Stimulated activated CD4-positive, alpha-beta T cell treated with anti-CD3 and anti-CD28 coated beads, Interleukin-15, amount 100 ng/mL, for 1 hour (primary cell): Measurements from ENCODE around the gene TES.

Source experiments
- DNase-seq, 2 donors: peaks; one replicate each; pipeline ENCODE4 v3.0.0-alpha.2; 2020; ENCODE audit warnings: low read depth in 1 of 2, low spot score in 1 of 2

TES gene

DNA sequence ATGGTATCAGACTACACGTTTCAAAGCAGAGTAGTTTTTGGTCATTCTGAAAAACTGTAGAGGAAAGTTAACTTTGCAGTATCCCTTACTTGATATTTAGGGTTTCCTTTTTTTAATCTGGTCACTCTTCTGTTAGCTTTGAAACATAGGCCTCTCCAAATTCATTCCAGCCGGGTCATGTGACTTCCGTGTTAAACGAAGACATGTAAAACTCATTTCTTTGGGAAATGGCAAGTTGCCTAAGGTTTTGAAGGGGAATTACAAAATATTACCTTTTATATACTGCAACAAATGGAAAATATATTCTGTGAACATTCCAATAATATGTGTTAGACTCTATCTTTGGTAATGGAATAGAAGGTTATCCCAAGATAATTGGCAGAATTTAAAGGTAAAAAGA is 9.5 kb downstream of the TES start:
- DNase-seq: no peak

DNA sequence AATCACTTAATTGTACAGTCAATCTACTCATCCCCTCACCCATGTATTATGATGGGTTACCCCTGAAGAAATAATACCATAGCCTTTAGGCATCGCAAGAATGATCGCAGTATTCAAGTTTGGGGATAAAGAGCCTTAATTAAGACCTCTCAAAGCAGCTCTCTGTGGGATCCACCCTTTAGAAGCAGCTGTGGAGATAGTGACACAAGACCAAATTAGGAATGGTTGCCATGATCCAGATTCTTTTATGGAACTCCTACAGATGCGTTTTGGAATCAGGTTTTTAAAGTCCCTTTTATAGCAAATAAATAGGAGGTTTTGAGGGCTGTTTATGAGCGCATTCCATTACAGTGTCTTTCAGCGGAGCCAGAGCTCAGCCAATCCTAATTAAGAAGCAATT is 12.2 kb downstream of the TES start:
- DNase-seq: no peak

DNA sequence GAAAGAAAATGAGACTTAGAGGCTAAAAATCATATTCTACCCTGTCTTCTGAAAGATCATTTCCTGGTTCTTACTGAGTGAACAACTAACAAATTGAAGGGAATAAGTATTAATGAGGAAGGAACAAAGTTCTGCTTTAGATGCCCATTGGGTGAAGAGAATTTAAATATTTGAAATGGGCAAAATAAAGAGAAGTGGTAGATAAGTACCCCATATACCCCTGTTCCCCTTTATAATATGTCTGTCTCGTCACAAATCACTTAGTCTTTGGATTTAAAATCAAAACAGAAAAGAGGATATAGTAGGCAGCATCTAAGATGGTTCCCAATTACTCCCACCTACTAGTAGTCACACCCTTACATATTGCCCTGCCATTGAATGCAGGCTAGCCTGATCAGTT is 13.2 kb downstream of the TES start:
- DNase-seq: no peak

DNA sequence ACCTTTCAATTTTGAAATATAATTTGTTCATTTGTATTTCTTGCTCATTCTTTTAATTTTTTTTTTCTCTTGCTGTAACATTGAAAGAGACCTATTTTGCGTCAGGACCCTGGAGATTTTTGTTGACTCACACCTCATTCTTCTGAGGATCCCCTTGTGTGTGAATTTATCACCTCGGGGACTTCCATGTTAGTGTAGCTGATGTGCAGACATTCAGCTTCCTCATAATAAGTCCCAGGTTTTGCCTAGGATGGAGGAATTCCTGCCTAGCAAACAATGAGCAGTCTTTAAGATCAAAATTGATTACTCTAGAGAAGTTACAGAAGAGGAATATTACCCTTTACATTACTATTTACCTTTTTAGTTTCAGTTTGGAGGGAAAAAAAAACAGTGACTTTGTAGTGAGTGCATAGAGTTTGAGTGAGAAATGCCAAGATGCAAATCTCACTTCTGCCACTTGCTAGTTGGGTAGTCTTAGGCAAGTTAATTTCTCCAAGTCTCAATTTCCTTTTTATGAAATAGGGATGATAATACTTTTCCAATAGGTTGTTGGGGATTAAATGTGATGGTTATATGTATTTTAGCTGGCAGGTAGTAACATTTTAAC is 14.3 kb downstream of the TES start:
- DNase-seq: no peak

DNA sequence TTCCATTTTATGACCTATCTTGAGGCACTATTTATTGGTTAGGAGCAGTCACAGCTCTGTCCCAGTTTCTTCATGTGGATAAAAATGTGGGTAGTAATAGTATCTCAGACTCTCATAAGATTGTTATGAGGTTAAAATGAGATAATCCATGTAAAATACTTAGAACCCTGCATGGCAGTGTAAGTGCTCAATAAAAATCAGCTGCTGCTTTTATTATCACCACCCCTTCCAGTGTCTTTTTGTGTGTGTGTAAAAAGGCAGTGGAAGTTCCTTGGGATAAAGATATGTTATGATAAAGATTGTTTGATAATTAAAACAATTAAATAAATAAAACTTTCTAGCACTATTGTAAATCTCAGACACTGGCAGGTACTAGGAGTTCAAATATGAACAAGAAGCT is 15.5 kb downstream of the TES start:
- DNase-seq: no peak

DNA sequence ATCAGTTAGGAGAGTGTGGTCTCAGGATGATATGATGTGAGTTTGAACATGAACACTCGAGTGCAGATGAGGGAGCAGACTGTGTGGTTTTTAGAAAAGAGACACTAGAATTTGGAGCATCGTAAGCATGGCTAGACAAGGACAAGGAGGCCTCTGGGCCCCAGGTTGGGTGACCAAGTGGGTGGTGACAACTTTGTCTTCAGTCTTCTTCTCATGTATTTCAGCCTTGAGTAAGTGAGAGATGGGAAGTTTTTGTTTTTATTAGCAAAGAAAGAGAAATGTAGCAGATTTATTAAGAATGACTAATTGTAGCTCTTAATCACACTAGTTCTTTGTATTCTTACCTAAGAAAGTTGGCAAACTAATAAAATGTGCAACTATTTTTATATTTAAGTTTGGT is 16.3 kb downstream of the TES start:
- no peak for DNase-seq

DNA sequence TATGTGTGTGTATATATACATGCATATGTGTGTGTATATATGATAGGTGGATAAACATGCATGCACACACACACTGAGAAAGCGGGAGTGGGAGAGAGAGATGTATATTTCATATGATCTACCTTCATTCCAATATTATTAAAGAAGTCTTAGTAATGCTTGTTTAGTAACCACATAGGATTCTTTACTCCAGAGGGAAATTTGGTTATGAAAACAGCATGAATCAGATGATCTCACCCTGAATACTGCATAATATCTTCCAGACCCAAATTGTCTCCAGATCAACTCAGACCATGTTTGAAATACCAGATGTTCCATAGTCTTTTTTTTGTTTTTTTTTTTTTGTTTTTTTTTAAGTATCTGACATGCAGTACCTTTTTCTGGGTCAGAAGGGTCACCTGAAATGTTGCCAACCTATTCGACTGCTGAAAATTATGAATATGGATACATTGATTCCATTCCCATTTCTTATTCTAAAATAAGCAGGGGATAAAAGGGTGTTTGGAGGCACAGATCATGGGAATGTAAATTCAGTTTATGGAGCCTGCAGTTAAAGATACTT is 17.4 kb downstream of the TES start:
- DNase-seq: no peak

DNA sequence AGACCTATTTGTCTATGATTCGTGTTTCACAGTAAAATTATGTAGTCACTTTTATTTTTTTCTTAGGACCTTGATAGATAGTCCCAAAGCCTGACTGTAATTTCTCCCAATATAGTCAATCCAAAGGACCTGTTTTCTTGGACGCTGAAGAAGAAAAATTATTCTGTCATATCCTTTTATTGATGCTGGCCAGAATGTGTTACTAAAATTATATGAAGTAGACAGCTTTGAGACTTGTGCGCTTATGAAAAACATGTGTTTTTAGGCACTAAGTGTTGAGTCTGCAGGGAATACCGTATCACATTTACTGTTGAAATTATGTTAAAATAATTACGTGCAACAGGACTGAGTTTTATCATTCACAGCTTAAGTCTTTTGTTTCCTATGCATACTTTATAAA is 17.9 kb downstream of the TES start:
- DNase-seq: no peak

DNA sequence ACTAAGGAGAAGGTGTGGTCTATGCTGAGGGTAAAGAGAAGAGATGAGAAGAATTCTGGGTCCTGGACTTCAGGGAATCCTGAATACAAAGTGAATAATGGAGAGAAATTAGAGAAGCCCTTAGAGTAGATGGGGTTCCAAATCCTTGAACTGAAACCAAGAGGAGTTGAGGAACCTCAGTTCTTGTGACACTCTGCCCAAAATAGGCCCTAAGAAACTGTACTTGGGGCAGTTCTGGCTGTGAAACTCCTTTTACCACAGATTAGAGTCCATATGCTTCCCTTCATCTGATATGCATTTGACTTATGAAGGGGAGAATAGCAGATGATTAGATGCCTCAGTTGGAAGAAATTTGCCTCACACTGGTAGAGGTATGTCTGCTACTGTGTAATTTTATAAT is 19.0 kb downstream of the TES start:
- no peak for DNase-seq

DNA sequence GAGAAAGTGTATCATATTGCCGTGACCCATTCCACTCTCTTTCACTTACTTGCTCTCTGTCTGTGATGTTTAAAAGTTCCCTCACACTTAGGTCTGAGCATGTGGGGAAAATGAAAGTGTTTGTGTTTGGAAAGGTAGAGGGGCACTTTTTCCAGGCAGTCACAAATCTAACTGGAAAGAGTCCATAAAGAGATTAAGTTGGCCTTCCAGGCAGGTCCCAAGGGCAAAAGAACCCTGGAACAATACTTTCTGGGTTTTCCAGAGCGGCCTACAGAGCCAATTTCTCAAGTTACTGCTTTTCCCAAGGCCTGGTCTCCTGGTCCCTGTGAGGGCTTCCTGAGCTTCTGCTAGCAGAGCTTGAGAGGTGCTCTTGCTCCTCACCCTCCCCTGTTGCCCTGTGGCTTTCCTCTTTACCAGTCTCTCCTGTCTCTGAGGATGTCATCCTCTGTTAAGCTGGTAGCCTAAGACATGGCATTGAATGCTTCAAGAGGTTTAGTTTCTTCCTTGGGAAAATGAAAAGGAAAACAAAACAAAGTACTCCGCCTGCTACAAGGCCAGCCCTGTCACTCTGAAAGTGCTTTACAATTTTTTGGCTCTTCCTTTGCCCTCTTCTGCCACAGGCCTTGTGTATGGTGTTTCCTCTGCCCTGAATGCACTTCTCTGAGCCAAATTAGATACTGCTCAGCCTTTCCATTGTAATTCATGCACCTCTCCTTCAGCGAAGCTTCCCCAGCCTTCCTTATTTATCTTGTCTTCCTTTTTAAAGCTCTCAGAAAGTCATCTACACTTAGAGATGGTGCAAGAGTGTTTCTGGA is 20.1 kb downstream of the TES start:
- no peak for DNase-seq

DNA sequence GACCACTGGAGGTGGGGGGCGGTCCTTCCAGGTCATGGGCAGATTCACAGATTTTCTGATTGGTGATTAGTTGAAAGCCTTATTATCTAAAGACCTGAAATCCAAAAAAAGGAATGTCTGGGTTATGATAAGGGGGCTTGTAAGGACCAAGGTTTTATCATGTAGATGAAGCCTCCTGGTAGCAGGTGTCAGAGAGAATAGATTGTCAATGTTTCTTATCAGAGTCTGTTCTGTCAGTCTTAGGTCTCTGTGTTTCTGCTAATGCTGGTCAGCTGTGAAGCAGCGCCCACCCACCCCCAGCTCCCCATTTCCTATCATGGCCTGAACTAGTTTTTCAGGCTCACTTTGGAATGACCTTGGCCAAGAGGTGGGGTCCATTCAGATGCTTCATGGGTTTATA is 21.2 kb downstream of the TES start:
- DNase-seq: no peak

DNA sequence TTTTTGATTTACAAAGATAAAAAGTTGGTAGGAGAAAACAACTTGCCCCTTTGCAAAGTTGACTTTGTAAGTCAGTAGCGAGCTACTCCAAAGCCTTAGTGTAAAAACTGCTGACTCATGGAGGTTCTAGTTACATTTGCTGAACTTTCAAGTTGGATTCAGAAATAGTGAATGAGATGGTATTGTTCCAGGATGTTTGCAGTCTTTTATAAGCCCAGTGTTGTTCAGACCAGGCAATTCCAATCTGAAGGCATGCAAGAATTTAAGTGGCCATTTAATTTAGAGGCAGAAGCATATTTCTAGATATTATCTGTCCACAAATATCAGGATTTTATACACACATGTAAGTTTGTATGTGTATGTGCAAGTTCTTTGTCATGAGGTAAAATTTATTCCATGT is 21.6 kb downstream of the TES start:
- no peak for DNase-seq

DNA sequence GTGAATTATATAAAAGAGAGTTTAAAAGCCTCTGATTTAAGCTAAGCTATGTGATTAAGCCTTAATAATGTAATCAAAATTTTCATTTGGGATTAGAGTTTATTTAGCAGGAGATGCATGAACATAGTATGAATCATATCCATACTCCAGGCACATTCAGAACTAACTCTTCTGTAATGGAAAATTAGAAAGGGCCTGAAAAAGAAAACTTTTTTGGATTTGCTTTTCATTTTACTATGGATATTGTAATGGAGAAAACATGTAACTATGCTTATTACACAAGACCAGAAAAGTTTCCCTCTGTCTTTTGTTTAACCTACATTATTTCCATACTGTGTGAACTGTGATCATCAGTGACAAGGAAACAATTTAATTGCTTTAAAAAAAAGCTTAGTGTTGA is 22.0 kb downstream of the TES start:
- DNase-seq: no peak

DNA sequence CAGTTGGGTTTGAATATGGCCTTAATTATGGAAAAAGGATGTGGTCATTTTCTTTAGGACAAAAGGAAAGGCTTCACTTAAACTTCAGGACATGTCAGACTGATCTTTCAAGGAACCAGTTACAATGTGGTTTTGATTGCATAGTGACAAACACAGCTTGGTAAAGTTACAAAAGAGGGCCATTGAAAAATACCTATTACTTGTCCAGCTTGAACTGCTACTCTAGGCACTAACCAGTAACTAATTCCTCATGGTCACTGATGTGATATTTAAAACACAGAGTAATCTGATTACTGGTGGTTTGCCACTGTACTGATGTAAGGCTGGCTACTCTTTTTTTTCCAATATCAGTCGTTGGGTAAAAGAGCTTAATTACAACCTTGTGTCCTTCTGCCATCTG is 22.6 kb downstream of the TES start:
- no peak for DNase-seq

DNA sequence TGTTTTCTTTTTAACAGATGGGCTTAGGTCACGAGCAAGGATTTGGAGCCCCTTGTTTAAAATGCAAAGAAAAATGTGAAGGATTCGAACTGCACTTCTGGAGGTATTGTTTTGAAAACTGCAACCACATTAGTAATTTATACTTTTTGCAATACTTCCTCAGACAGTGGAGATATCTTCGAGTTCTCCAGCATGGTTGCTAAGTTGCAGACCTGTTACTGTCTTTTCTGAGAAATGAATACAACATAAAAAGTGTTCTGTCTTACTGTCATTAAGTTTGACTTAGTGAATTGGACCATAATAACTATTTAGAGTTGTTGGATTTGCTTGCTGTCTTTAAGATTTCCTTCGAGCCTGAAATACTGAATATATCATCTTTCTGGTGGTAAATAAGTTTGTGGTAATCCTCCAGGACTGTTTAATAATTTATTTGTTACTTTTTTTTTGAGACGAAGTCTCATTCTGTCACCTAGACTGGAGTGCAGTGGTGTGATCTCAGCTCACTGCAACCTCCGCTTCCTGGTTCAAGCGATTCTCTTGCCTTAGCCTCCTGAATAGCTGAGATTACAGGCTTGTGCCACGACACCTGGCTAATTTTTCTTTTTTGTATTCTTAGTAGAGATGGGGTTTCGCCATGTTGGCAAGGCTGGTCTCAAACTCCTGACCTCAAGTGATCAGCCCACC is 24.3 kb downstream of the TES start:
- DNase-seq: no peak

DNA sequence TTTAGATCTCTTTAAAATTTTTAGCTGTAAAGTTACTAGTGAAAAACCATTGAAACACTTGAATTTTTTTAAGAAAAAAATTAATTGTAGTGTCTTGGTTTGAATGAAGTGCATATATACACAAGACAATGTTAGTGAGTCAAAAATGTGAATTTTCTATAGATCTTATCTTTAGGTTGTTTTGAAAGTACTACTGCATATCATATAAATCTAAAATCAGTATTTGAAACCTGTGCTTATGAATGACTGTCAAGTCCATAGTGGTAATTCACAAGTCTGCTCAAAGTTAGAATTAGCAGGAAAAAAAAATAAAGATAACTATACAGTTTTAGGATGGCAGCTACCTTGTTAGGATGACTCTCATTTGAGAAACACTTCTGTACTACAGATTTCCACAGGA is 25.0 kb downstream of the TES start:
- DNase-seq: no peak

DNA sequence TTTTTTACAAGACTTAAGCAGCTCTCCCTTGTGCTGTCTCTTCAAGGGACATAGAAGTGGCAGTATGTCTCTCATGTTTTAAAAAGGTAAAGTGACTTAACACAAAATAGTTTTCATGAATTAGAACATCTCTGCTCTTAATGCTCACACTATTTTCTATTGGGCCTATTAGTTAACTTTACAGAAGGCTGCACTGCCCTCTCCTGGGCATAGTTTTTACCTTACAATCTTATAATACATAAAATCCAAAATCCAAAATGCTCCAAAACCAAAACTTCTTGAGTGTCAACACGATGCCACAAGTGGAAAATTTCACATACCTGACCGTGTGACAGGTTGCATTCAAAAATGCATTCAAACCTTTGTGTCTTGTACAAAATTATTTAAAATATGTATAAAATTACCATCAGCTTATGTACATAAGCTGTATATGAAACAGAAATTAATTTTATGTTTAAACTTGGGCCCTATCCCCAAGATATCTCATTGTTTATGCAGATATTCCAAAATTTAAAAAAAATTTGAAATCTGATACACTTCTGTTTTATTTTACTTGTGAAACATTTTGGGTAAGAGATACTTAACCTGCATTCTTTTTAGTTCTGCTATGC is 25.8 kb downstream of the TES start:
- peak in 1 of 2 donors; percentile 25 for DNase-seq

DNA sequence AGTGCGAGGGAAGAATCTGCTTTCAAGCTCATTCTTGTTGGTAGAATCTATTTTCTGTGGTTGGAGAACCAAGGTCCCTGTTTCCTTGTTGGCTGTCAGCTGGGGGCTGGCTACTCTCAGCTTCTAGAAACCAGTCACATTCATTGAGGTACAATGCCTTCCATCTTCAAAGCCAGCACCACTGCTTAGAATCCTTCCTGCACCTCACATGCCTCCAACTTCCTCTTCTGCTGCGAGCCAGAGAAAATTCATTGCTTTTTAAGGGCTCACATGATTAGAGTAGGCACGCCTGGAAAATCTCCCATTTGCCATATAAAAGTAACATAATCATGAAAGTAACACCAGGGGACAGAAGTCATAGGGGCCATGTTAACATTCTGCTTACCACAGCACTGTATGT is 28.7 kb downstream of the TES start:
- DNase-seq: no peak

DNA sequence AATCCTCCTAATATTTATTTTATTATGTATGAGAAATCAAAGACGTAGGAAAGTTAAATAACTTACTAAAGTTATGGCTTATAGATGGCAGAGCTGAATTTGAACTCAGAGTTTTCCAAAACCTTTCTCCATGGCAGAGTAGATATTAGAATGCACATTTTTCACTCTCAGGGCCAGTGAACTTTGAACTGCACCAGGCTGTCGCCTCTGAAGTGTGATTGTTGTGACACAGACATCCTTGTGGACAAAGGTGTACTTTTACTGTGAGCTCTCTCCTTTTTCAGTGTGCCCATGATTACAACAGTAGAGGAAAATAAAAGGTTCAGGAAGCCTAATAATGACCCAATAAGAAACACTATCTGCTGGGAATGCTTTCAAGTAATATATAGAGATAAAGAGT is 29.1 kb downstream of the TES start:
- DNase-seq: no peak

DNA sequence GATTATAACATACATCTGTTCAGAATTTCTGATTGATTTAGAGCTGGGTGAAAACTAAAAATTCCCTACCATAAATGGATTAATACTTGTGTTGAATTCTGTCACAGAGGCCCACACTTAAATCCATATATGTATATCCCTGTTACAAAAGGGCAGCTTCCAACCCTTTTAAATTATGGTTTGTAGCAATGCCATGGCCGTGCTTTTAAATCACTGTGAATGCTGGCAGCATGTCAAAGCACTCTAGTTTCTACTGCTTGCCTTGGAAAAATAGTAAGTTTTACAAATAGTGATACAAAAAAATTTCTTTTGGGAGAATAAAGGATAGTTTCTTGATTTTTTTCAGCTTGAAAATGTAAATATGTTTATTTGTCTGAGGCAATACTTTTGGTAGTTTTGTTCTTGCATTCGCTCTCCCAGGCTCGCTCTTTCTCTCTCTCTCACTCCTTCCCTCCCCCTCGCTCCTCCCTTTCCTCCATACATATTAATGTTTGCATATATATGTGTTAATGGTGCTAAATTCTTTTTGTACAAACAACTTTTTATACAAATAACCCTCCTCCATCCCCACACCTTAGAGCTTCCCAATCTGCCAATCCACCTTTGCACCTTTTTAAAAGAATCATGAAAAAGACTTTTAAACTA is 29.8 kb downstream of the TES start:
- DNase-seq: no peak

DNA sequence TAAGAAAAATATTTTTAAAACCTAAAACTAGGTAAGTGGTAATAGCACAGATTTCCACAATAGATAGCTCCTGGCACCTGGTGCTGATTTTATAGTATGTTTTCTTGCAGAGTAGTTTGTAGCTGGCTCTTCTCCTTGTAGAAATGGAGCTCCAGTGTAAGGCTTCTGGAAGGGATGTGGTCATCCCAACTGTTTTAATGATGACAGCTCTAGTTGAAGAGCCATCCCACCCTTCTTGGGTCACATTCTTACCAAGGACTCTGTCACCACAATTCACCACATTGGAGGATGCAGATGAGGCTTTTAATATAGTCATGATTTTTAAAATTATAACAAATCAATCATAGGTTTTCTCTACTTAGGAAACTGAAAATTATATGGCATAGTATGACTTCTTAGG is 31.0 kb downstream of the TES start:
- no peak for DNase-seq
